Measurements from ENCODE around the gene TARS1.

- TF ChIP-seq EP300 (IDR thresholded peaks at IDR 0.05) (no peak), RFX5 (IDR thresholded peaks at IDR 0.05) (no peak), POLR2A (IDR thresholded peaks at IDR 0.05; ENCODE audit: low read length) (no peak), RAD21 (conservative IDR thresholded peaks at IDR 0.05 in 1 of 2, IDR thresholded peaks at IDR 0.05 in 1 of 2) (no peak), HOXB5 (CRISPR knock-in tag; IDR thresholded peaks at IDR 0.05) (no peak), RCOR1 (IDR thresholded peaks at IDR 0.05; ENCODE audit: low read depth, low read length) (no peak), EHMT2 (IDR thresholded peaks at IDR 0.05; ENCODE audit: low read depth) (no peak)
- TF ChIP-seq, protein P1, sequence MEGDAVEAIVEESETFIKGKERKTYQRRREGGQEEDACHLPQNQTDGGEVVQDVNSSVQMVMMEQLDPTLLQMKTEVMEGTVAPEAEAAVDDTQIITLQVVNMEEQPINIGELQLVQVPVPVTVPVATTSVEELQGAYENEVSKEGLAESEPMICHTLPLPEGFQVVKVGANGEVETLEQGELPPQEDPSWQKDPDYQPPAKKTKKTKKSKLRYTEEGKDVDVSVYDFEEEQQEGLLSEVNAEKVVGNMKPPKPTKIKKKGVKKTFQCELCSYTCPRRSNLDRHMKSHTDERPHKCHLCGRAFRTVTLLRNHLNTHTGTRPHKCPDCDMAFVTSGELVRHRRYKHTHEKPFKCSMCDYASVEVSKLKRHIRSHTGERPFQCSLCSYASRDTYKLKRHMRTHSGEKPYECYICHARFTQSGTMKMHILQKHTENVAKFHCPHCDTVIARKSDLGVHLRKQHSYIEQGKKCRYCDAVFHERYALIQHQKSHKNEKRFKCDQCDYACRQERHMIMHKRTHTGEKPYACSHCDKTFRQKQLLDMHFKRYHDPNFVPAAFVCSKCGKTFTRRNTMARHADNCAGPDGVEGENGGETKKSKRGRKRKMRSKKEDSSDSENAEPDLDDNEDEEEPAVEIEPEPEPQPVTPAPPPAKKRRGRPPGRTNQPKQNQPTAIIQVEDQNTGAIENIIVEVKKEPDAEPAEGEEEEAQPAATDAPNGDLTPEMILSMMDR (IDR thresholded peaks at IDR 0.05): no peak
- TF ChIP-seq, protein P2, sequence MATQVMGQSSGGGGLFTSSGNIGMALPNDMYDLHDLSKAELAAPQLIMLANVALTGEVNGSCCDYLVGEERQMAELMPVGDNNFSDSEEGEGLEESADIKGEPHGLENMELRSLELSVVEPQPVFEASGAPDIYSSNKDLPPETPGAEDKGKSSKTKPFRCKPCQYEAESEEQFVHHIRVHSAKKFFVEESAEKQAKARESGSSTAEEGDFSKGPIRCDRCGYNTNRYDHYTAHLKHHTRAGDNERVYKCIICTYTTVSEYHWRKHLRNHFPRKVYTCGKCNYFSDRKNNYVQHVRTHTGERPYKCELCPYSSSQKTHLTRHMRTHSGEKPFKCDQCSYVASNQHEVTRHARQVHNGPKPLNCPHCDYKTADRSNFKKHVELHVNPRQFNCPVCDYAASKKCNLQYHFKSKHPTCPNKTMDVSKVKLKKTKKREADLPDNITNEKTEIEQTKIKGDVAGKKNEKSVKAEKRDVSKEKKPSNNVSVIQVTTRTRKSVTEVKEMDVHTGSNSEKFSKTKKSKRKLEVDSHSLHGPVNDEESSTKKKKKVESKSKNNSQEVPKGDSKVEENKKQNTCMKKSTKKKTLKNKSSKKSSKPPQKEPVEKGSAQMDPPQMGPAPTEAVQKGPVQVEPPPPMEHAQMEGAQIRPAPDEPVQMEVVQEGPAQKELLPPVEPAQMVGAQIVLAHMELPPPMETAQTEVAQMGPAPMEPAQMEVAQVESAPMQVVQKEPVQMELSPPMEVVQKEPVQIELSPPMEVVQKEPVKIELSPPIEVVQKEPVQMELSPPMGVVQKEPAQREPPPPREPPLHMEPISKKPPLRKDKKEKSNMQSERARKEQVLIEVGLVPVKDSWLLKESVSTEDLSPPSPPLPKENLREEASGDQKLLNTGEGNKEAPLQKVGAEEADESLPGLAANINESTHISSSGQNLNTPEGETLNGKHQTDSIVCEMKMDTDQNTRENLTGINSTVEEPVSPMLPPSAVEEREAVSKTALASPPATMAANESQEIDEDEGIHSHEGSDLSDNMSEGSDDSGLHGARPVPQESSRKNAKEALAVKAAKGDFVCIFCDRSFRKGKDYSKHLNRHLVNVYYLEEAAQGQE (IDR thresholded peaks at IDR 0.05): no peak
- TF ChIP-seq, protein P3, sequence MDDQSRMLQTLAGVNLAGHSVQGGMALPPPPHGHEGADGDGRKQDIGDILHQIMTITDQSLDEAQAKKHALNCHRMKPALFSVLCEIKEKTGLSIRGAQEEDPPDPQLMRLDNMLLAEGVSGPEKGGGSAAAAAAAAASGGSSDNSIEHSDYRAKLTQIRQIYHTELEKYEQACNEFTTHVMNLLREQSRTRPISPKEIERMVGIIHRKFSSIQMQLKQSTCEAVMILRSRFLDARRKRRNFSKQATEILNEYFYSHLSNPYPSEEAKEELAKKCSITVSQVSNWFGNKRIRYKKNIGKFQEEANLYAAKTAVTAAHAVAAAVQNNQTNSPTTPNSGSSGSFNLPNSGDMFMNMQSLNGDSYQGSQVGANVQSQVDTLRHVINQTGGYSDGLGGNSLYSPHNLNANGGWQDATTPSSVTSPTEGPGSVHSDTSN (IDR thresholded peaks at IDR 0.05): no peak
These were observed 31.9 kb upstream of the TARS1 start for GRCh38 chr5:33408816-33409215.

All from A549 (cell line).